ENCODE results near the gene ORC2. TPM values are rescaled to one million over a fixed set of nuclear protein-coding genes. Genes with fewer than 3 reads are reported as not detected.

ORC2 gene
- total RNA-seq, 4 donors from 2014 or later, result 25.2 to 40.3 (median 34.0) TPM

- Histone ChIP-seq H3K4me3 (replicated peaks in 1 of 3) (no peak overlapping the region), H3K27ac (no peak overlapping the region), H3K9me3 (no peaks in the 10 kb centered on the region), H3K4me1 (no peaks in the 10 kb centered on the region), H3K27me3 (no peaks in the 10 kb centered on the region), H3K36me3 (peaks cover 9 to 40% of the 10 kb centered on the region in 2 donors)
- 98 to 99% methylated on average over 6 of the region's 6 CpGs for WGBS, 2 donors
- DNase-seq, result no peak
- TF ChIP-seq CTCF (IDR thresholded peaks at IDR 0.05) (no peak), POLR2A (IDR thresholded peaks at IDR 0.05) (no peak)
- intact Hi-C loops (cut with DNase I), result no loop called here
Observed at GRCh38 chr2:200873560-200873959, 89.9 kb downstream of the ORC2 start.

GRCh38 chr2:200871151-200871550 lies 92.3 kb downstream of the ORC2 start:
- no peaks in the 10 kb centered on the region for H3K9me3 ChIP-seq

GRCh38 chr2:200869014-200869413 lies 94.4 kb downstream of the ORC2 start:
- Histone ChIP-seq H3K4me1 (peaks cover 0 to 5% of the 10 kb centered on the region in 2 donors), H3K9me3 (no peaks in the 10 kb centered on the region), H3K27me3 (no peaks in the 10 kb centered on the region), H3K4me3 (replicated peaks in 1 of 3) (no peak overlapping the region), H3K27ac (no peak overlapping the region), H3K36me3 (peaks cover 0 to 16% of the 10 kb centered on the region in 2 donors)
- TF ChIP-seq POLR2A (IDR thresholded peaks at IDR 0.05) (no peak), CTCF (IDR thresholded peaks at IDR 0.05) (no peak)
- intact Hi-C loops (cut with DNase I), result no loop called here
- WGBS, 2 donors, result 91% methylated on average over 2 of the region's 2 CpGs
- no peak for DNase-seq

More at GRCh38 chr2:200871151-200871550, 92.3 kb downstream of the ORC2 start:
- peaks cover 0 to 26% of the 10 kb centered on the region in 2 donors for H3K36me3 ChIP-seq
- intact Hi-C loops (cut with DNase I), result no loop called here
- WGBS, 2 donors, result 87 to 88% methylated on average over 3 of the region's 3 CpGs
- DNase-seq, result no peak
- TF ChIP-seq CTCF (IDR thresholded peaks at IDR 0.05), result no peak
- TF ChIP-seq POLR2A (IDR thresholded peaks at IDR 0.05), result no peak
- no peak overlapping the region for H3K4me3 ChIP-seq (replicated peaks in 1 of 3)
- no peaks in the 10 kb centered on the region for H3K27me3 ChIP-seq
- peaks cover 0 to 5% of the 10 kb centered on the region in 2 donors for H3K4me1 ChIP-seq
- H3K27ac ChIP-seq, result no peak overlapping the region

GRCh38 chr2:200864176-200865034 lies 99.1 kb downstream of the ORC2 start, which contains the start of gene CLK1:
CLK1 (minus strand) TSS chr2:200864658; CDS start chr2:200861862, 2,796 bp downstream.
- TF ChIP-seq POLR2A (IDR thresholded peaks at IDR 0.05) (peak; percentile 87 to 100), CTCF (IDR thresholded peaks at IDR 0.05) (peak in 1 of 6 experiments; percentile 5)
- peaks cover 21 to 23% of the 10 kb centered on the region in 2 donors for H3K4me1 ChIP-seq
- H3K27me3 ChIP-seq, result no peaks in the 10 kb centered on the region
- DNase-seq, result peak; percentile 96 to 99
- H3K9me3 ChIP-seq, result no peaks in the 10 kb centered on the region
- intact Hi-C loops (cut with DNase I), result loop anchor here (5.0 kb wide), 1 partner anchor 52 kb away; the partner anchor contains the start of gene BZW1
- H3K36me3 ChIP-seq, result peaks cover 4 to 12% of the 10 kb centered on the region in 2 donors
- peak within 1 kb of the TSS; percentile 100 for H3K27ac ChIP-seq
- H3K4me3 ChIP-seq (replicated peaks in 1 of 3), result peak within 1 kb of the TSS; percentile 77 to 90 (median 78)
- whole genome bisulfite sequencing, 2 donors, result 1 to 2% methylated on average over 50 to 62 of the region's 89 CpGs

- Histone ChIP-seq H3K9me3 (no peaks in the 10 kb centered on the region), H3K27me3 (no peaks in the 10 kb centered on the region), H3K4me3 (replicated peaks in 1 of 3) (peak overlapping the region; percentile 77 to 90 (median 78)), H3K4me1 (peaks cover 23 to 29% of the 10 kb centered on the region in 2 donors), H3K36me3 (peaks cover 10 to 18% of the 10 kb centered on the region in 2 donors), H3K27ac (peak overlapping the region; percentile 100)
- TF ChIP-seq POLR2A (IDR thresholded peaks at IDR 0.05) (no peak), CTCF (IDR thresholded peaks at IDR 0.05) (no peak)
- peak in 1 of 2 donors; percentile 37 for DNase-seq
- WGBS, 2 donors, result 0% methylated on average over 19 of the region's 19 CpGs
- intact Hi-C loops (cut with DNase I), result loop anchor here (5.0 kb wide), 1 partner anchor 51 kb away; the partner anchor contains the start of gene BZW1
Observed at GRCh38 chr2:200863782-200864175, 99.7 kb downstream of the ORC2 start.
